Lower leg skin (tissue), 4 donors: ENCODE measurements around the gene EIF3D. TPM values are rescaled to one million over a fixed set of nuclear protein-coding genes. Genes with fewer than 3 reads are reported as not detected.

Experiments
- DNase-seq, 2 donors: peaks; one replicate each; pipeline ENCODE4 v3.0.0-alpha.2; 2019; ENCODE audit warnings: low spot score in 2 of 2
- H3K4me3 ChIP-seq: fragments of 200-600 bp; sonication (generic); 2 replicates; pipeline ENCODE4 v1.5.1; 2017; ENCODE audit warnings: mild to moderate bottlenecking, low read depth; ENCODE audit not compliant: poor library complexity, severe bottlenecking
- POLR2A ChIP-seq, 2 donors: fragments of 450-650 bp; IDR thresholded peaks; one replicate each; pipeline ENCODE4 v1.6.1; 2016 to 2017; ENCODE audit warnings: antibody characterized with exemption in 2 of 2, mild to moderate bottlenecking in 1 of 2, moderate library complexity in 1 of 2
- WGBS, 2 donors: methylation state at CpG; one replicate each; pipeline ENCODE4 v1.1.5; 2018; 5-methylcytosine and 5-hydroxymethylcytosine counted together
- intact Hi-C: fragments of 100-400 bp; cut with DNase I; formaldehyde crosslinking; loops from one replicate; pipeline ENCODE4 v1.15.0; 2023; ENCODE audit warnings: low total_unique reads
- total RNA-seq, 4 donors: library from RNA; depleted of rRNA; stranded (reverse); fragments of >200 nt; gene quantifications; one replicate each; pipeline ENCODE4 v1.1.0, GENCODE V29; 2016
- TF ChIP-seq, protein P1 (sequence below), 3 donors: fragments of 450-650 bp; IDR thresholded peaks; one replicate each; pipeline ENCODE4 v1.5.1; 2016; ENCODE audit warnings: antibody characterized with exemption in 3 of 3, mild to moderate bottlenecking in 3 of 3, moderate library complexity in 2 of 3

Gene EIF3D, protein sequence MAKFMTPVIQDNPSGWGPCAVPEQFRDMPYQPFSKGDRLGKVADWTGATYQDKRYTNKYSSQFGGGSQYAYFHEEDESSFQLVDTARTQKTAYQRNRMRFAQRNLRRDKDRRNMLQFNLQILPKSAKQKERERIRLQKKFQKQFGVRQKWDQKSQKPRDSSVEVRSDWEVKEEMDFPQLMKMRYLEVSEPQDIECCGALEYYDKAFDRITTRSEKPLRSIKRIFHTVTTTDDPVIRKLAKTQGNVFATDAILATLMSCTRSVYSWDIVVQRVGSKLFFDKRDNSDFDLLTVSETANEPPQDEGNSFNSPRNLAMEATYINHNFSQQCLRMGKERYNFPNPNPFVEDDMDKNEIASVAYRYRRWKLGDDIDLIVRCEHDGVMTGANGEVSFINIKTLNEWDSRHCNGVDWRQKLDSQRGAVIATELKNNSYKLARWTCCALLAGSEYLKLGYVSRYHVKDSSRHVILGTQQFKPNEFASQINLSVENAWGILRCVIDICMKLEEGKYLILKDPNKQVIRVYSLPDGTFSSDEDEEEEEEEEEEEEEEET
- total RNA-seq: 100 to 1,000 TPM; 305 to 489 (median 386) TPM

DNA sequence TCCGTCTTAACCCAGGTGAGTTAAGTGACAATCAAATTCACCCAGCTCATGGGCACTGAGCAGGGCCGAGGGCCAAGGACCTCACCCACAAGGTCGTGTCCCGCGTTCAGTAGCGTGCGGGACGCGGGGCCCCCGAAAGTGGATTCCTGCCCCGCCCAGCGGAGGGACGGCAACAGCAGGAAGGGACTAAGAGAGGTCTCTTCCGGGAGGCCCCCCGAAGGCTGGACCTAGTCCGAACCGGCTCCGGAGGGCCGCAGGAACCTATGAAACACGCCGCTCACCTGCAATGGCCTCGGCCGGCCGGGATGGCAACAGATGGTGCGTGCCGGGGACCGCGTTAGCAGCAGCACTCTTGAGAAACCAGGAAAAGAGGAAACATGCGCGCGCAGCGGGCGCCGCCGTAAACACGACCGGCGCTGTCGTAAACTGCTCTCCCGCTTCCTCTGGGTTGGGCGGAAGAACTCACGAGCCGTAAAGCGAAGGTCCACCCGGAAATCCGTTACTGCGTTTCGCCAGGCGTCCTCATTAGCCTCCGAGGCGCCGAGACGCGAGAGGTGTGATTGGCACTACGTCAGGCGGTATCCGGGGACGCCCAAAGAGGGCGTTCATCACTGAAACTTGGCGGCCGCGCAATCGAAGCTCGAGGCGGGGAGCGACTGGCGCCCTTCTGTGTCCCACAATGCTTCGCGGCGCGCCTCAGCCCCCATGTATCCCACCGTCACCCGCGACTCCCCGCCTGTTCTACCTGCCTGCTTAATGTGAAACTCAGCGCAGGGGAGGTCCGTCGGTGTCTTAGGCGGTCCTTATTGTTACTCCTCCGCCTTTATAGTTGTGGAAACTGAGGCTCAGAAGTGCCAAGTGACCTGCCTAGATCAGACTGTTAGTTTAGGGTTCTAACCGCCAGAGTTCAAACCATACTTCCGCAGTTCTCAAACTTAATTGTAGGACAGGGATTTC lies at the start of gene EIF3D:
Gene EIF3D, minus strand, starts transcription at position 372 of the 957 bp plus-strand sequence. CDS start 3,045 bp downstream, outside the sequence.
- peak within 1 kb of the TSS; percentile 93 for H3K4me3 ChIP-seq
- TF ChIP-seq, protein P1, sequence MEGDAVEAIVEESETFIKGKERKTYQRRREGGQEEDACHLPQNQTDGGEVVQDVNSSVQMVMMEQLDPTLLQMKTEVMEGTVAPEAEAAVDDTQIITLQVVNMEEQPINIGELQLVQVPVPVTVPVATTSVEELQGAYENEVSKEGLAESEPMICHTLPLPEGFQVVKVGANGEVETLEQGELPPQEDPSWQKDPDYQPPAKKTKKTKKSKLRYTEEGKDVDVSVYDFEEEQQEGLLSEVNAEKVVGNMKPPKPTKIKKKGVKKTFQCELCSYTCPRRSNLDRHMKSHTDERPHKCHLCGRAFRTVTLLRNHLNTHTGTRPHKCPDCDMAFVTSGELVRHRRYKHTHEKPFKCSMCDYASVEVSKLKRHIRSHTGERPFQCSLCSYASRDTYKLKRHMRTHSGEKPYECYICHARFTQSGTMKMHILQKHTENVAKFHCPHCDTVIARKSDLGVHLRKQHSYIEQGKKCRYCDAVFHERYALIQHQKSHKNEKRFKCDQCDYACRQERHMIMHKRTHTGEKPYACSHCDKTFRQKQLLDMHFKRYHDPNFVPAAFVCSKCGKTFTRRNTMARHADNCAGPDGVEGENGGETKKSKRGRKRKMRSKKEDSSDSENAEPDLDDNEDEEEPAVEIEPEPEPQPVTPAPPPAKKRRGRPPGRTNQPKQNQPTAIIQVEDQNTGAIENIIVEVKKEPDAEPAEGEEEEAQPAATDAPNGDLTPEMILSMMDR (IDR thresholded peaks at IDR 0.05): no peak
- peak in 1 of 2 donors; percentile 42 for TF ChIP-seq POLR2A (IDR thresholded peaks at IDR 0.05)
- DNase-seq: peak; percentile 99 to 100
- intact Hi-C loops: no loop called here
- 0% methylated on average over 75 to 78 of the region's 82 CpGs for WGBS, 2 donors

DNA sequence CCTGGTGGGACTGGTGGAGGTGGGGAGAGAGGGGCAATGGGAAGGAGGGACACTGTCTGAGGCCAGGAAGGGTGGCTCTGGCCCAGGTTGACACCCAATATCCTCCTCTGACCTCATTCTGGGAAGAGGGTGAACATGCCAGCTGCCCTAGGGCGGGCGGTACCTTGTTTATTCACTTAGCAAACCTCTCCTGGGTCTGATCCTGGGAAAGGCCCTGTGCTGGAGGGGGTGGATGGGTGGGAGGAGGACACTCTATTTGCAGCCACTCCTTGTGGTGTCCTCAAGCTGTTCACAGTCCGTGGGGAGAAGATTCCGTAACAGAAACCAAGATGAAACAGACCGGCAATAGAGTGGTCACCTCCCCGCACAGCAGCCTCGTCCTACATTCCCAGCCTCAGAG lies 49.7 kb upstream of the EIF3D start:
- TF ChIP-seq, protein P1 (IDR thresholded peaks at IDR 0.05): no peak
- TF ChIP-seq POLR2A (IDR thresholded peaks at IDR 0.05): no peak
- intact Hi-C loops: no loop called here
- DNase-seq: no peak
- no peak overlapping the region for H3K4me3 ChIP-seq
- WGBS, 2 donors: 50 to 59% methylated on average over 7 of the region's 7 CpGs

DNA sequence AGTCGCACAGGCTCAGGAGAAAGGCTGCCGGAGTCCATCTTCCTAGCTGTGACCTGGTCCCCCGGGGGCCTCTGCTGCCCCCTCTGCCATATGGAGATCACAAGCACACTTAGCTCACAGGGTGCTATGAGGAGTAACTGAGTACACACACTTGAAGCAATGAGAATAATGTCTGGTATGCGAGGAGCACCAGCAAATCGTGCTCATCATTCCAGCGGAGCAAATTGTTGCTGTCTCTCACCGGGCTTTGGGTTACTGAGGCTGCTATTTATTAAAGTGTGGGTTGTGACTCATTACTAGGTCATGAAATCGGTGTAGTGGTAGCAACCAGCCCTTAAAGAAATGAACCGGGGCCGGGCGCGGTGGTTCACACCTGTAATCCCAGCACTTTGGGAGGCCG lies 48.1 kb upstream of the EIF3D start:
- TF ChIP-seq, protein P1 (IDR thresholded peaks at IDR 0.05): no peak
- TF ChIP-seq POLR2A (IDR thresholded peaks at IDR 0.05): no peak
- 69 to 74% methylated on average over 13 of the region's 13 CpGs for WGBS, 2 donors
- DNase-seq: no peak
- intact Hi-C loops: no loop called here
- no peak overlapping the region for H3K4me3 ChIP-seq

DNA sequence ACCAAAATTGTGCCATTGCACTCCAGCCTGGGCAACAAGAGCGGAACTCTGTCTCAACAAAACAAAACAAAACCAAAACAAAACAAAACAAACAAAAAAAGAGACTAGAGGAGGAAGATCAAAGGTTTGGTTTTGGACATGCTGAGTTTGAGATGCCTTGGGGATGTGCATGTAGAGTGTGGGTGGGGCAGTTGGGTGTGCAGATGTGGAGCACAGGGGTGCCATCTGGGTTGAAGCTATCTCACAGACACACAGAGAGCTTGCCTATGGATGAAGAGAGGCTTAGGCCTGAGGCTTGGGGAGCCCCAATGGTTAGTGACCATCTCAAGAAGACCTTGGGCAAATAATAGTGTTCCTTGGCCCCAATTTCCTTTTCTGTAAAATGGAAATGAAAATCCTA lies 45.8 kb upstream of the EIF3D start:
- H3K4me3 ChIP-seq: no peak overlapping the region
- 93% methylated on average over 1 of the region's 1 CpG for WGBS, 2 donors
- intact Hi-C loops: no loop called here
- TF ChIP-seq, protein P1 (IDR thresholded peaks at IDR 0.05): no peak
- DNase-seq: no peak

DNA sequence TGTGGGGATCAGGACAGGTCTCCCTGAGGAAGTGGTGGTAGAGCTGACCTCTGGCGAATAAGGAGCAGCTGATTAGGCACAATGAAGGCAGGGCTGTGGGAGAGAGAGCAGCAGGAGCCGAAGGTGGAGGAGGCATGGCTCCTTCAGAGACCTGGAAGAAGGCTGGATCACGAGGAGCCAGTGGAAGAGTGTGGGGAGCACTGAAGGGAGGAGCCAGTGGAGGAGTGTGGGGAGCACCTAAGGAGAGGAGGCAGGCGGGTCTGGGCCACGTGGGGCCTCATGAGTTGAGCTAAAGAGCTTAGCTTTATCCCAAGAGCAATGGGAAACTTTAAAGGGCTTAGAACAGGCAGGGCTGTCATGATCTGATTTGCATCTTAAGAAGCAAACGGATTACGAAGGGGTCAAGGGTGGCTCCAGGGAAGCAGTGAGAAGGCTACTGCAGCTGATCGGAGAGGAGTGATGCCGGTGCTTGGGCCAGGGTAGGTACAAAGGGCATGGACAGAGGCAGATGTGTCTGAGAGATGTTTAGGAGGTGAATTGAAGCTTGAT lies 44.9 kb upstream of the EIF3D start:
- H3K4me3 ChIP-seq: no peak overlapping the region
- 59 to 60% methylated on average over 9 of the region's 9 CpGs for WGBS, 2 donors
- no peak for DNase-seq
- intact Hi-C loops: no loop called here
- TF ChIP-seq POLR2A (IDR thresholded peaks at IDR 0.05): no peak
- TF ChIP-seq, protein P1 (IDR thresholded peaks at IDR 0.05): no peak
